ENCODE results near the gene OSBPL10.

Gene OSBPL10

DNA sequence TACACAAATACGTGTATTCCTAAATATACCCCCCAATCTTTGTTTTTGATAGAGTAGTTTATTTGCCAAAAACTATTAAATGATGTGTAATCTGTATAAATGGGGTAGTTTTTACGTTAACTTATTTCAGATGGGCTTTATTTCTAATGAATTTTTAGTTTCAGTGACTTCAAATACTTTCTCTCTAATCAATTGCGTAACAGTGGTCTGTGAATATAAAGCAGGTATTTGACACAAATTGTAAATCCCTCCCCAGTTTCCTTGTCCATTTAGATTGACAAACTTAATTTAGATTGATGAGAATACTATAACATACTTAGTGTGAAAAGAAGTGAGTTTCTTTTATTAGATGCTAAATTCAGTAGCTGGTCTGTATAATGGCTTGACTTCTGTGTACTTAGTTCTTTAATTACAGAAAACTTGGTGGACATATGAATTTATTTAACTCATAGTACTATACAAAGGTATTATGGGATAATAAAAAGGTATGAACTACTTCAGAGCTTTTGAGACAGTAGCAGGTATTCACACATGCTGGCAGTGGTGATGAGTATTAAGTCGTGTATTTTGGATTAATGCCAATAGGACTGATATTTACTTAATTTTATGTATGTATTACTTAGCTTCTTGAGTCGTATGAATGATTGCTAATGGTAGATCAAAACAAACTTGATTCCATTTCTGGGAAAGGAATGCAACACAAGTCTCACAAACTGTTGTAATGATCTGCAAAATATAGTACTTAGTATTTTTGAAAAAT lies 366.7 kb downstream of the OSBPL10 start:
- FAIRE-seq: no peak
- no peak for DNase-seq (ENCODE audit: insufficient read length, low spot score)
- TF ChIP-seq TAF1 (IDR thresholded peaks at IDR 0.05; ENCODE audit: low read depth, low read length) (no peak), POLR2A (IDR thresholded peaks at IDR 0.05; ENCODE audit: low read depth, low read length) (no peak), SPI1 (IDR thresholded peaks at IDR 0.05; ENCODE audit: low read depth, low read length) (no peak), POU2F2 (IDR thresholded peaks at IDR 0.05; ENCODE audit: low read depth, low read length) (no peak), POLR2AphosphoS5 (IDR thresholded peaks at IDR 0.05; ENCODE audit: low read depth, low read length) (no peak), PAX5 (IDR thresholded peaks at IDR 0.05; ENCODE audit: insufficient read depth, low read length, severe bottlenecking) (no peak)

DNA sequence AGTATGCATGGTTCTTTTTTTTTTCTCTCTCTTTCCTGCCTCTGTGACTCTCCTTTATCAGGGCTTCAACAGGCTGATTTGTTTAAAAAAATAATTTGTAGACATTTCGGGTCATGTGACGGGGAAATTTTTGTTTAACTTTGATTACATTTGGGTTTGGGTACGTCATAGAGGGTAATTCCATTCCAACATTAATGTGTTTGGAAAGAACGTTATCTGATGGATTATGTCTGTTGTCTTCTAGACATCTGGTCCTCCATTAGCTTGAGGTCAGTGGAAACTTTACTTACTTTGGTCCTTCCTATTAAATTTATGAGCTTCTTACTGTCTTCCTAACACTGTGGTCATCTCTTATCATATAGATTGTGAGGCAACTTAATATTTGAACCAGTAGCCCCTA lies 367.4 kb downstream of the OSBPL10 start:
- TF ChIP-seq PAX5 (IDR thresholded peaks at IDR 0.05; ENCODE audit: insufficient read depth, low read length, severe bottlenecking) (no peak), POLR2A (IDR thresholded peaks at IDR 0.05; ENCODE audit: low read depth, low read length) (no peak), POU2F2 (IDR thresholded peaks at IDR 0.05; ENCODE audit: low read depth, low read length) (no peak), TAF1 (IDR thresholded peaks at IDR 0.05; ENCODE audit: low read depth, low read length) (no peak), POLR2AphosphoS5 (IDR thresholded peaks at IDR 0.05; ENCODE audit: low read depth, low read length) (no peak), SPI1 (IDR thresholded peaks at IDR 0.05; ENCODE audit: low read depth, low read length) (no peak)
- FAIRE-seq: no peak
- DNase-seq (ENCODE audit: insufficient read length, low spot score): no peak

DNA sequence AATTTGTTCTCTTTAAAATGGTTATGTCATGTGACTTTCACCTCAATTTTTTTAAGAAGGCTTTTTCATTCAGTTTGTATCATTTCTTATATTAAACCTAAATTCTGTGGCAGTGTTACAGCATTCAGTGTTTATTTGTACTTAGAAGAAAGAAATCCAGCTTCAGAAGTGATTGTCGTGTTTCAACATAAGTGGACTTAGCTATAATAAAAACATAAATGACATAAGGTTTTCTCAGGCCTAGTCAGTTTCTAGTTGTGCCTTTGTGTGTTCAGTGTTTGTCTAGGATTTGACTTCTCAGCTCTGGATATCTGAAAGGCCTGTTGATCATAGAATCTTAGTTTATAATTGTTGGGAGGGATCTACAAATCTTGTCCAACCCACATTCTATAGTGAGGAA lies 367.9 kb downstream of the OSBPL10 start:
- FAIRE-seq (no peak), DNase-seq (ENCODE audit: insufficient read length, low spot score) (no peak)
- TF ChIP-seq POLR2AphosphoS5 (IDR thresholded peaks at IDR 0.05; ENCODE audit: low read depth, low read length): no peak
- no peak for TF ChIP-seq SPI1 (IDR thresholded peaks at IDR 0.05; ENCODE audit: low read depth, low read length)
